Hippocampal formation (tissue), 2 donors: ENCODE measurements around the gene TRAF3.
"Not testable (repeated sequence)": the region's sequence is repeated elsewhere in the genome, so short reads cannot be mapped to it uniquely, and the experiment has no call there.

ENCODE experiments used
- DNase-seq, 2 donors: peaks; one replicate each; lab custom pipeline; 2025; lab: John Stamatoyannopoulos, UW

The TRAF3 gene

DNA sequence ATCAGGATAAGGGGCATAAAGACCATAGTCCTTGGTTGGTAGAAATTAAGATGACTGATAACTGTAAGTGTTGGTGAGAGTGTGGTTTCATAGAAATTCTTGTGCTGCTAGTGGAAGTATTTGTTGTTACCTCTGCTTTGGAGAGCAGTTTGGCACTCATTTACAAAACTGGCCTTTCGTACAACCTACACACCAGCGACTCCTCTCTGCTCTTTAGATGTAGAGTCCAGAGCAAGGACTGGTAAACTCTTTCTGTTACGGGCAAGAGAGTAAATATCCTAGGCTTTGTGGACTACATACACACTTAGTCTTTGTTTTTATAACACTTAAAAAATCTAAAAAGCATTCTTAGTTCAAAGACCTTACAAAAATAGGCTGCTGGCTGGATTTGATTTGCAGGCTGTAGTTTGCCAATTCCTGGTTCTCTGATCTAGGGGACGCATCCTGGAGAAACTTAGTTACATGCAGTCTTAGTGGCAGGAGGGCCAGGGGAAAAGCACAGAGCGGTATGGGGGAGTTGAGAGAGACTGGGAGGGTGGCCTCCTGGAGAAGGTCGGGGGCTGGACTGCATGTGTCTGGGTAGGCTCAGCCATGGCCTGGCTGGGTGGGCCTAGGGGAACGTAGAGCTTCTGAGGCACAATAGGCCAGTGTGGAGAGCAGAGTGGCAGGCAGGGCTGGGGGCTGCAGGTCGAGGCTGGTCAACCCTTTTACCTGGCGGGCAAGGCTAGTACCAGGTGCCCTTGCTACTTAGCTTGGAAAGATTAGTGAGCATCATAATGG is 89.9 kb downstream of the TRAF3 start:
- no peak for DNase-seq

DNA sequence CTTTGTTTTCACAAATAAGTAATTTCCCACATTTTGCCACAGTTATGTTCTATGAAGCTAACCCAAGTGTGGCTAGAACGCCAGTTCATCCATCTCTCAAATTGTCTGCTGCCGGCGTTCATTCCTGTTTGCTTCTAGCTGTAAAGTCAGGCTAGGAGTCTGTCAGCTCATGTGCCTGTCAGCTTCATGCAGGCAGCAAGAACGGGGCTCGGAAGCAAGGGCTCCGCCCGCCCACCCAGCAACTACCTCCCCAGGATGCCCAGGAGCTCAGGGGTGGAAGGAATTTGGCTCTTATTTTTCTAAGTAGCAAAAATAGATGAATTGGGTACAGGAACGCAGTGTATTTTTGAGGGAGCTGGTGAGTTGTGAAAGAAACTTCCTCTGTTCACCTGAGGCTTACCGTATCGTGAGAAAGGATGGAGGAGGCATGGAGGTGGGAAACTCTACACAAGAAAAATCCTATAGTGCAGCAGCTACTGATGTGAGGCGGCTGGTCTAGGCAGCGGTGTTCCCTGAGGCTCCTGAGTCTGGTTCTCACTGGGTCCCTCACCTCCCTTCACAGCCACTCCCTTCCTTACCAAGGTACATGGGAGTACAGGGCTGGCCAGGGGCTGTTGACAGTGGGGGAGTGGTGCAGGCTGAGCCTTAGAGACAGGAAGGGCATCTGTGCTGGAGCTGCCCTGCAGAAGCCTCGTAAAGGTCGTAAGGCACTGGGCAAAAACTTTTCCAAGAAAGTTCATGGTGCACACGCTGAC is 90.8 kb downstream of the TRAF3 start:
- DNase-seq = no peak

DNA sequence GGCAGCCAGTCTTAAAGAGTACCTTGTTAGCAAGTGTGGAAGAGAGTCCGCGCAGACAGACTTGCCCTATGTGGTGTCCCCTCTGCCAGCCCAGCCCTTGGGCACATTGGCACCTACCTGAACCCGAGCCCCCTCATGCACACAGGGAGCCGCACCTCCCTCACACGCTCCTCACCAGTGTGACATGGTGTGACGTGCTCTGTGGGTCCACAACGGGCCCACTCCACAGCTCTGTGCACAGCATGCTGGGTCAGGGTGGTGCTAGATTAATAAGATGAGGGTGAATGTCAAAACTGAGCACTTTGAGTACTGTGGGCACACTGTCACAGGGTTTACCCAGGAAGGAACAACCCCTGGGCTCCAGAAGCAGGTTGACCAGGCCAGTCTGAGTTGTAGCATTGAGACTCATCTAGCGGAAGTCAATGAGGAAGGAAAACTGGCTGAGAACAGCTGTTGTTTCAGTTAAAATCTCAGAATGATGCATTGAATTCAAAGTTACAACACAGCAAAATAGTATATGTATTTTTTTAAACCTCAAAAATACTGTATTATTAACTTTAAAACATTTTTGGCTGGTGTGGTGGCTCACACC is 91.8 kb downstream of the TRAF3 start:
- no peak for DNase-seq

DNA sequence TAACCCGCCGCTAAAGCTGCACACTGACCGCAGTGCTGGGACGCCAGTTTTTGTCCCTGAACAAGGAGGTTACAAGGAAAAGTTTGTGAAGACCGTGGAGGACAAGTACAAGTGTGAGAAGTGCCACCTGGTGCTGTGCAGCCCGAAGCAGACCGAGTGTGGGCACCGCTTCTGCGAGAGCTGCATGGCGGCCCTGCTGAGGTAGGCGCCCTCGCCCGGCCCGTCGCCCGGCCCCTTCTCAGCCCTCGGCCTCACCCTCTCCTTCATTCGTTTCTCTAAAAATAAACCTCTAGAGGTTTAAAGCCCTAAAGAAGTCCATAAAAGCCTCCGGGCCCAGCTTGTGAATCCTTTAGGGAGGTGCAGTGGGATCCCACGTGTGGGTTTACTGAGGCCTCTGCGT is 93.0 kb downstream of the TRAF3 start:
- no peak for DNase-seq

DNA sequence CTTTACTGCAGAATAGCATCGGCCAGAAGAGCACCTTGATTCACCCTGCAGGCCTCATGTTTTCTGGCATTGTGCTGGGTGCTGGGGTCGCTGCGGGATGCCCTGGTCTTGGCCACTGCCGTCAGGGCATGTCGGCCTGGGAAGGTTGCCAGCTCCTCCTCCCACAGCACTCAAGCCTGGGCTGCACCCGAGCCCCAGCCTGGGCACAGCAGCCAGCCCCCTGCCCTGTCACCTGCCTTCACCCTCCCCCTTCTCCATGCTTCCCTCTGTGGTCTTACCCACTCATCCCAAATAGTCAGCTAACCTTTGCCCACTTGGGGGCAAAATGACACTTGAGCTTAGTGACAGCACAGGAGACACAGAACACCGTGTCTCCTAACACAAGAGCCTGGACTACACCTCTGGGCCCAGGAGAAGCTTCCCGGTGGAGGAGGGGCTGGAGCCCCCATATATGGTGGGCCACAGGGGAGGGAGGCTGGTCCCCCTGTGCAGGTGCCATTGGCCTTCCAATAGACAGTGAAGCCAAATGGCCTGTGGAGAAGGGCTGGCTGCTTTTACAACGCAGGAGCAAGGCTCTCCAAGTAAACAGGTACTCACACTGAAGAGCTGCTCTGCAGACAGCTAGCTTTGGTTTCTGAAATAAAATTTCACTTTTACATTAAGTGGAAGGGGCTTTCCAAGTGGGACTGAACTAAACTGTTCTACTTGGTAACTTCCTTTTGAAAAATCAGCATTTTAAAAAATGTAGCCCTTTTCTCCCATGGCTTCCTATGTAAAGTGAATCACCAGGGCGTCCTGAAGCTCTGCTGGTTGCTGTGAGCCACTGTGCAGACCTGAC is 94.0 kb downstream of the TRAF3 start:
- DNase-seq = no peak

DNA sequence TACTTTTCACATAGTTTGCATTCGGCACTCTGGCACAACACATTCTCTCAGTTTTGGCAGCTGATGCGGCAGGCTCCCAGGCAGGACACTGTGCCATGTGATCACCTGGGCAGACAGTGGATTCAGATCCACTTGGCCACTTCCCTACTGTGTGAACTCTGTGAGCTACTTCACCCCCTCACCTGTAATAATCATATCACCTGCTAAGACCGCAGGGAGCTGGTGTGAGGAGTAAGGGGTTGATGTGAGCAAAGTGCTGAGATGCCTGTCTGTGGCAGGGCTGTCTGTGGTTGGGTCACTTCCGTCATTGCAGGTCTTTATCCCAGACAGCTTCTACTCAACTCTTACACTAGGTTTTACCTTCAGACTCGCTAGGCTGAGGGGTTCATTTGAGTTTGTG is 94.8 kb downstream of the TRAF3 start:
- DNase-seq = no peak

DNA sequence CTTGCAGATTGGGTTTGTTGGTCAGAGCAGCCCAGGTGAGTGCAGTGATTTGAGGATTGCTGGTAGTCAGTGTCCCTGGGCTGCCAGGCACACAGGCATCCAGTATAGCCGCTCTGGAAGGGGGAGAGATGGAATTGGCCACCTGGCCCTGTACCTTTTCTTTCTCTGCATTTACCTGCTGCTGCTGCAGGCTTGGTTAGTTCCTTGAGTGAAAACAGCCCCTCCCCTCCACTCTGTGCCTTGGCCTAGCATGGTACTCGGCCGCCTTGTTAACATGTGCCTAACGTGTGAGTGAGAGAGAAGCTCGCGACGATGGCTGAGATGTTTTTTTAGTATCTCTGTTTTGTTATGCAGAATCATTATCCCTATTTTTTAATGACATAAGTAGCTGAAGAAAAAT is 95.9 kb downstream of the TRAF3 start:
- no peak for DNase-seq

DNA sequence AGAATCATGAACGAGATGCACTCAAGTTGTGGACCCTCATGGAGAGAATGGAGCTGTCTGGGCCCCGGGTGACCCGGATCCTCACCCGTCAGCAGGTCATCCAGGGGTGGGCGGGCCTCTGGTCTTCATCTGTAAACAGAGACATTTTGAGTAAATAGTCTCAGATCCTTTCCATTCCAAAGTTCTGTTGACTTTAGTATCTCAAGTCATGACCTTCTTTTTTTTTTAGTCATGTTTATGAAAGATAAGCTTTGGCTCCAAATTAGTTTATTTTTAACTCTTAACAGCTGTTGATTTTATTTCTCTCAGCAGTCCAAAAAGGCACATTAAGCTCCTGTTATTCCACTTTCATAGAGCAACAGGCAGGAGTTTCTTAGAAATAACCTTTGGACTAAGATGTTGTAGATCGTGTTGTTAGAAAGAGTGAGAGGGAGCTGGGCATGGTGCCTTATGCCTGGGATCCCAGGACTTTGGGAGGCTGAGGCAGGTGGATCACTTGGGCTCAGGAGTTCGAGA is 96.4 kb downstream of the TRAF3 start:
- DNase-seq = no peak

DNA sequence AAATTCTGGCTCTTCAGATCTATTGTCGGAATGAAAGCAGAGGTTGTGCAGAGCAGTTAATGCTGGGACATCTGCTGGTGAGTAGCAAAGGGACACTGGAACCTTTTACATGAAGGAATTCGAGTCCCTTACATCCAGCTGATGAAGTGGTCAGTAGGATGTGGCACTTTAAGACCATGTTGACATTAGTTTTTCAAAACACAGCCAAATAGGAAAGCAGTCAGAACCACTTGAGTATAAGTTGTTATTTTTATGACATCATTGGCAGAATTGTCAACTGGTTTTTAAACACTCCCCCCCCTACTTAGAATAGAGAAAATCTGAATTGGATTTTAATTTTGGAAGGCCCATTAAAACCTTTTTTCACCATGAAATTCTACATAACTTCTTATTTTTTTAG is 98.4 kb downstream of the TRAF3 start:
- DNase-seq = no peak

DNA sequence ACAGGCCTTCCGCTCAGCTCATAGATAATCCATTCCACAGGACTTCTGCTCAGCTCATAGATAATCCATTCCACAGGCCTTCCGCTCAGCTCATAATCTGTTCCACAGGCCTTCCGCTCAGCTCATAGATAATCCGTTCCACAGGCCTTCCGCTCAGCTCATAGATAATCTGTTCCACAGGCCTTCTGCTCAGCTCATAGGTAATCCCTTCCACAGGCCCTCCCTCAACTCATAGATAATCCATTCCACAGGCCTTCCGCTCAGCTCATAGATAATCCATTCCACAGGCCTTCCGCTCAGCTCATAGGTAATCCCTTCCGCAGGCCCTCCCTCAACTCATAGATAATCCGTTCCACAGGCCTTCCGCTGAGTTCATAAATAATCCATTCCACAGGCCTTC is 100.3 kb downstream of the TRAF3 start:
- not testable (repeated sequence) for DNase-seq

DNA sequence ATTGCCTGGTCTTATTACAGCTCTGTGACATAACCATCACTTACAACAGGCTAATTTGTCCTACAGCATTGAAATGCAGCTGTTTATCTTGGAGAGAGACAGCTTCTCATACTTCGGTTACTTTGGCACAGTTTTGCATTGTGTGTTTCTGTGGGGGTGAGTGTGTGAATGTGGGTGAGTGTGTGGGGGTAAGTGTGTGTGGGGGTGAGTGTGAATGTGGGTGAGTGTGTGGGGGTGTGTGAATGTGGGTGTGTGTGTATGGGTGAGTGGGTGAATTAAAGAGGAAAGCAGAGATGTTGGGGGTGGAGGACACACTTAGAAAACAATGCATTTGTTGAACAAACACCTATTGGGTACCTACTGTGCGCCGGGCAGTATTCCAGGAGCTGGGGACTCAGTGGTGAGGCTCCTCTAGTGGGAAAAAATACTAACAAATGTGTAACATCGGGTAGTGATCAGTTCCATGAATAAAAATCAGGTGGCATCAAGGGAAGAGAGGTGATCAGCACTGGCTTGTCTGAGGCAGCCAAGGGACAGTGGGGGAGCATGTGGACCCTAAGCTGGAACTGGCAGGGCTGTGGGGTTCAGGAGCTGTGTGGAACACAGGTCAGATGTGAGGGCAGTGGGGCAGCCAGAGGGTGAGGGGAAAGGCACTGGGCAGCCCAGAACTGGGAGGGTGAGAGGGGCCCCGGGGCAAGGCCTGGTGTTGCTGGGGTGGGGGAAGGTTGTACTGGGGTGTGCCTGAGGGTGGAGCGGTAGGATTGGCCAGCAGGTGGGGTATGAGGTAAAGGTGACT is 101.1 kb downstream of the TRAF3 start:
- no peak for DNase-seq

DNA sequence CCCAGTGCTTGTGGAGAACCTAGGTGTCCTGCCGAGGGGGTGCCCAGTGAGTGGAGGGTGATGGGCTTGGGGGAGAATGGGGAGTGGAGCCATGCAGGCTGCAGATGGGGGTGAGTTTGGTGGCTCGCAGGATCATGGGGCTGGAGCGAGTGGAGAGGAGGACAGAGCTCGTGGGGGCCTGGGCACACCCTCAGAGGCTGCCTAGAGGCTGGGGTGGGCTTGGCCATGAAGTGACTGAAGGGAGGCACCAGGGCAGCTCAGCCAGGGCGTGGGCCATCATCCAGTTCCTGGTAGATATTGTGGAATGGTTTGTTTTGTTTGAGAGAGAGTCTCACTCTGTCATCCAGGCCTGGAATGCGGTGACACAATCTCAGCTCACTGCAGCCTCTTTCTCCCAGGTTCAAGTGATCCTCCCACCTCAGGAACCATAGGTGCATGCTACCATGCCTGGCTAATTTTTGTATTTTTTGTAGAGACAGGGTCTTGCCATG is 101.8 kb downstream of the TRAF3 start:
- DNase-seq = no peak

DNA sequence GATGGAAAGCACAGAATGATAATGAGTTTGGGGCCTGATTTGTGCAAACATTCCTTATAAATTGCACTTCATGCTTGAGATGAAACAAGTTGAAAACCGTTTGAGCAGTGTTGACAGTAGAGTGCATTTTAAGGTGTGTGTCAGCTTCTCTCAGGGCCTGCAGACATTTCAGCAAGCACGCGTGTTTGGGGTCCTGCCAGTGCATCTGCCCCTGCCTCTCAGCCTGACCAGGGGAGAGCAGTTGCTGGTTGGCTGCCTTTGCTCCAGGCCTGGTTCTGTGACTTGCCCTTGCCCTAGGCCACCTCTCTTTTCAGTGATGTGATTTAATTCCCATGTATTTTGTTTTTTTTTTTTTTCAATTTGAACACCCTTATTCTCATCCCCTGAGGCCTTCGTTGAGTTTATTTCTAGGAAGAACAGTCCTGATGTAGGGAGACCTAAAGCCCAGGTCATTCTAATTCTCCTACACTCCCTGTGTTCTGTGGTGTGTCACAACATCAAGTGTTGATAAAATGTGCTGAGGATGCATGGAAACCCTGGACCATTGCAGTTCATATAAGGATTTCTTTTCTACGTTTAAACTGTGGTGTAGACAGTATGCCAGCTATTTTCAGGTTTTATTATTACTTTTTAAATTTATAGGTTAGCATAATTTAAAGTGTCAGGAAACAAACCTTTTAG is 105.1 kb downstream of the TRAF3 start:
- no peak for DNase-seq

DNA sequence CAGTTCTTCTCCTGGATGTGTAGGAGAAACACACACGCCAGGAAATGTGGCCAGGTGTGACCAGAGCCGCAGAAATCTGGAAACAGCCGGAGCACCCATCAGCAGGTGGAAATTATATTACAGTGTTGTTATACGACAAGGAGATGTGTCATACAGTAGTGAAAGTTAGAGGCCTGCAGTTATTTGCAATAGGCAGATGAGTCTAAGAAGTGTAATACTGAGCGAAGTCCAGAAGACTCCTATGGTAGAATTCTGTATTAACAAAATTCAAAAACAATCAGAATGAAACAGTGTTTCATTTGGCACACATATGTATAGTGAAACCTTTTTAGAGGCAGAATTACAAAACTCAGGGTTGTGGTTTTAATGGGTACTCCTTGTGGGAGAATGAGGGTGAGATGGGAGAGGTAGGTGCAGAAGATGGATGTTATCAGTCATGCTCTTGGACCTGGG is 105.9 kb downstream of the TRAF3 start:
- no peak for DNase-seq

DNA sequence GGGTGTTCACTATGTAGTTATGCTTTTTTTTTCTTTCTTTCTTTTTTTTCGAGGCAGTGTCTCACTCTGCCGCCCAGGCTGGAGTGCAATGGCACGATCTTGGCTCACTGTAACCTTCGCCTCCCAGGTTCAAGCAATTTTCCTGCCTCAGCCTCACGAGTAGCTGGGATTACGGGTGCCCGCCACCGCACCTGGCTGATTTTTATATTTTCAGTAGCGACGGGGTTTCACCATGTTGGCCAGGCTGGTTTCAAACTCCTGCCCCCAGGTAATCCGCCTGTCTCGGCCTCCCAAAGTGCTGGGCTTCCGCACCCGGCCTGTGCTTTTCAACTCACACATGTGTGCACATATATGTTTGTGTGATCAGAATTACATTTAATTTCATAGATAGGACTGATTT is 106.3 kb downstream of the TRAF3 start:
- DNase-seq = no peak

DNA sequence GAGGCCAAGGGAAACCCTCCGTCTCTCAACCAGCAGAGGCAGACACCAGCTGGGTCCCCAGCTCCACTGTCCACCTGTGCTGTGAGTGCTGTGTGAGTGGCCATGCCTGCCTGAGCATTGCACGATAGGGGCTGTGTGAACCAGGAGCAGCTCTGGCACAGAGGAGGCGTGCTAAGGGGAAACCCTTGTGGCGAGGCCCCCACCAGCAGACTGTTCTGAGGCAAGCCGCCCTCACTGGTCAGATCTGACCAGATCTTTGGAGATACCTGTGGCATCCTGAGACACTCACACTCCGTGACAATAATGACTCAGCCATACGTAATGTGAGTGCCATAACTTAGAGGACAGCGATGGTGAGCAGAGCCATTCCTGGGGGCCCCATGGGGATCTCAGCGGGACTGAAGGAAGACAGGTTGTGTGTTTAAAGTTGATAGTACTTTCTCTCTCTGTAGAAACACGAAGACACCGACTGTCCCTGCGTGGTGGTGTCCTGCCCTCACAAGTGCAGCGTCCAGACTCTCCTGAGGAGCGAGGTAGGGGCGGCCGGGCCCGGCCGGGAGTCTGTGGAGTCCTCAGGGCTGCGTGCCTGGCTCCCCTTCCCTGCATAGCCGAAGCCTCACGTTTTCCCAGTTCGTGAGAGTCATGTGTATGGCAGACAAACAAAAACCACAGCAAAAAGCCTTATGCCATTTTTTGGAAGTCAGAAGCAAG is 108.6 kb downstream of the TRAF3 start:
- DNase-seq = no peak

DNA sequence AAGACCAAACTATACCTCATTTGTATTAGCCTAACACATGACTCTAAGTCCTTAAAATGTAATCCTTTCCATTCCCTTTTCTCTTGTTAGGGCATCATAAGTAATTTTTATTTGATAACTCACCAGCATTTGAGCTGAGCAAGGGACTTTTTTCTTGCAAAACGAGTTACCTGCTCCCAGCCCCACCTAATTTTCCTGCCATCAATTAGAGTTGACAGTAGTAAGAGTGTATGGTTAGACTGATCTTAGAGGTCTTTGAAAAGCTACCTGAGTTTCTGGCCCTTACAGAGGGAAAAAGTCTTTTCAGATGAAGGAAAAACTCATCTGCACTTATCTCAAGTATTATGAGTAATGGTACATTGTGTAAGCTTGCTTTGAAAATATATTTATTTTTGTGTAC is 111.5 kb downstream of the TRAF3 start:
- DNase-seq = no peak

DNA sequence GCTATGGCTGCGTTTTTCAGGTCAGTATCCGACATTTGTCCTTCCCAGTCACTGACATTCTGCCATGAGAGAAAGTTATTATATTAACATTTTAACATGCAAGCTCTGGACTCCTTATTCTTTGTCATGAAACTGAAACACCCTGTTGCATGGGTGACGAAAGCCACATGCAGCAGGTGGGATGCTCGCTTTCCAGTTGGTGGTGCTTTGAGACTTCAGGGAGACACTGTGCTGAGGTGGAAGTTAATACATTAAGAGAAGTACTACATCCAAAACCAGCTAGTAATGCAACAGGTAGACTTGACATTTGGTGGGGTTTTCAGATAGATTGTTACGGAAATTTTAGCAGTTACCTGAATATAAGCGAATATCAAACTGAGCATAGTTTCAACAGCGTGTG is 112.4 kb downstream of the TRAF3 start:
- DNase-seq = no peak

DNA sequence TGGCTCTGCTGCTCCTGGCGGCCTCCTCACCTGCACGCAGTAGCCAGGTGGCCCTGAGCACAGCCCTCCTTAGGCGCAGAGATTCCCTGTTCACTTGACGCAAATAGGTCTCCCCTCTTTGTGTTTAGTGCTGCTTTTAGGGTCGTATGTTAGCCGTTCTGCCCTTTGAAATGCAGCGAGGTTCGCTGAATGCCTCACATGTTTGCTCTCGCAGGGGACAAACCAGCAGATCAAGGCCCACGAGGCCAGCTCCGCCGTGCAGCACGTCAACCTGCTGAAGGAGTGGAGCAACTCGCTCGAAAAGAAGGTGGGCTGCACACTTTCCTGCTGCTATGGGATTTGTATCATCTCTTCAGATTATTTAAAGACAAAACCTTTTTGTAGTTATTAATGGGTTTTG is 113.9 kb downstream of the TRAF3 start:
- no peak for DNase-seq

DNA sequence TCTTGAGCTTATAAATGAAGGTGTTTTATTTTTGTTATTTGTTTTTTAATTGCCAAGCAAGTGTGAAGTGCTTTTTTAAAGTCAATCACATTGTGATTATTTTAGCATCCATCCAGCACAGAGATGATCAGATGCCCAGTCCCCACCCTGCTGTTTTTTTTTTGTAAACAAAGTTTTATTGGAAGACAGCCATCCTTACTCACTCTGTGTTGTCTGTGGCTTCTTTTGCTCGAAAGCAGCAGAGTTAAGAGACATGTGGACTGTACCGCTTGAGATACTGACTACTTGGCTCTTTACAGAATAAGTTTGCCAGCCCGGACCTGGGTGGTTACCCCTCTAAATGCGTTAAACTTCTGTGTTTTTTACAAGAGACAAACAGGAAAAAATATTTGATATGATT is 114.3 kb downstream of the TRAF3 start:
- DNase-seq = no peak
